ENCODE measurements around the gene FAM25C.
"Not testable (repeated sequence)": the region's sequence is repeated elsewhere in the genome, so short reads cannot be mapped to it uniquely, and the experiment has no call there.

The FAM25C gene

DNA sequence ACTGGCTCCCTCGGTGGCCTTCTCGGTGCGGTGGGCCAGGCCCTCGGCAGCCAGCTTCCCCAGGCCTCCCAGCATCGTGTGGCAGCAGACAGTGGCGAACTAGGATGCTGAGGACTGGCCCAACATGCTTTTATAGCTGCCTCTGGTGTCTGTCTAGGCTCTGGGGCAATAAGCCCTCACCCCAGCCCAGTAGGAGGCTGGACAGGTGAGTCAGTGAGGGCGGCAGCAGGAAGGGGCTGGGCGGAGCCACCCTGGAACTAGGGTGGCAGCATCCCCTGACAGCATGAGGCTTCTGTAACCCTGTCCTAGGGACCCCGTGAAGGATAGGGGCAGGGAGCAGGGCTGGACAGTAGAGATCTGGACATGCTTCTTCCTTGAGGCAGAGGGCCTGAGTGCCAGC, at the start of gene FAM25C:
TSS of gene FAM25C (minus strand) at position 101 of the 400 bp plus-strand sequence. CDS start at position 75, 26 bp downstream.
- FAIRE-seq: not testable (repeated sequence)

DNA sequence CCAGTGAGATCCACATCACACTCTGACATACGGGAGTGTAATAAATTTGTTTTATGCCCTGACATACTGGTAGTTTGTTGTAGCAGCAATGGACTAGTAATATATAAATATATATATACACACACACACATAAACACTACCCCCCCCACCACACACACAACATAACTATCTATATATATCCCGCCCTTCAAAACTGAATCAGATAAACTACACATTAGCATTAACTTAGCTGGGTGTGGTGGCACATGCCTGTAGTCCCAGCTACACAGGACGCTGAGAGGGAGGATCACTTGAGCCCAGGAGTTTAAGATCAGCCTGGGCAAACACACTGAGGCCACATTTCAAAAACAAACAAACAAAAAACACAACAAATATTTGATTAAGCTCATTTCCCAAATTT, 45.0 kb upstream of the FAM25C start:
- not testable (repeated sequence) for FAIRE-seq

DNA sequence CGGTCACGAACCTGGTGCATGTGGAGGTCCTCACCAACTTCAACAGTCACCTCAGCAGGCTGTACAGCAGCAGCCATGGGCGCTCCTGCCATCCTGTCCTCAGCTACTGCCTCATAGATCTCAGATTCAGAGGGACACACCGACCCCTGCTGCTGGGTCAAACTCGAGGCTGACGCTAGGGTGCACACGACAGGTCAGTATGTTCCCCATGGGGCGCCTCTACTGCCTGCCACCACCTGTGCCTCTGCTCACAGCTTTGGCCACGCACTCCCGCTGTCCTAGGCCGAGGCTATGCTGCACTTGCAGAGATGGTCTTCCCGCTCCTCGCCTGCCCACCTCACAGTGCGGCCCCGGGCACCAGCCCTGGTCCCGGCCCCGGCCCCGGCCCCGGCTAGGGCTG, 31.8 kb upstream of the FAM25C start:
- not testable (repeated sequence) for FAIRE-seq

DNA sequence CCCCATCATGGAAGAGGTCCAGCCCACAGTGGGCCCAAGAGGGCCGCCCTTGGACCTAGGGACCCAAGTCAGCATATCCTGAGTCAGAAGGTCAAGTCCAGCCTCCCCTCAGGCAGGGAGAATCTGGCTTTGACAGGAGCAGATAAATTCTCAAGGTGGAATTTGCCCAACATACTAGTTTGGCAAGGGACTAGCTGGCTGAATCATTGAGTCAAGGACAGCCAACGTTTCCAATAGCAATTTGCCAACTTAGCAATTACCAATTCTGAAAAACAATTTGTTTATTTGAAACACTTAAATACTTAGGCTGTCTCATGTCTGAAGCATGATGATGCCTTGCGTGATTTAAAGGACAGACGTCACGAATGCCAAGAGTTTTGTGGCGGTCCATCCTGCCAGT, 2.7 kb upstream of the FAM25C start:
- not testable (repeated sequence) for FAIRE-seq

DNA sequence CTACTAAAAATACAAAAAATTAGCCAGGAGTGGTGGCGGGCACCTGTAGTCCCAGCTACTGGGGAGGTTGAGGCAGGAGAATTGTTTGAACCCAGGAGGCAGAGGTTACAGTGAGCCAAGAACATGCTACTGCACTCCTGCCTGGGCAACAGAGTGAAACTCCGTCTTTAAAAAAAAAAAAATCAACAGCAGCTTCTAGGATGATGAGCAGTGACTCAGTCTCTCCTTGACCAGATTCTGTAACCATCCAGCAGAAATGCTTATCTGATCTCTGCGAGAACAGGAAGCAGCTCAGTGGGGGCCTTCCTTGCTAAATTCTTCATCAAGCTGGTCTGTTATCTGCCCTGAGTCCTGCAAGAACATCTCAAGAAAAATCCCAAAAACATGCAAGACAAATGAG, 5.5 kb downstream of the FAM25C start:
- FAIRE-seq: not testable (repeated sequence)

DNA sequence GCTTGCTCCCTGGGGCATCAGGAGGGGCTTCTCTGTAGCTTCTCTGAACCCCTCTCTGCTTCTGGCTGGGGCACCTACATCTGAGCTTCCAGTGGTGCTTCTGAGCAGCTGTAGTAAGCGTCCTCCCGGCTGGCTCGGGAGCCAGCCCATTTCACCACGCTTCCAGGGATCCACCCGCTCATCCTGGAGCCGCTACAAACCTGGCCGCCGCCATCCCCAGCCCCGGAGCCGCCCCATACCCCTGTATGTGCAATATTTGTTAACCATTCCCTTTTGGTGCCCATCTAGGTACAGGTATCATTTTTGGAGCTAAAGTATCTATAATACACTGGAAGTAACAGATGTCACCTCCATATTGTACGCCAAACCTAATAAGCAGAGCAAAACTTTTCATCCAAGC, 7.0 kb downstream of the FAM25C start:
- not testable (repeated sequence) for FAIRE-seq

DNA sequence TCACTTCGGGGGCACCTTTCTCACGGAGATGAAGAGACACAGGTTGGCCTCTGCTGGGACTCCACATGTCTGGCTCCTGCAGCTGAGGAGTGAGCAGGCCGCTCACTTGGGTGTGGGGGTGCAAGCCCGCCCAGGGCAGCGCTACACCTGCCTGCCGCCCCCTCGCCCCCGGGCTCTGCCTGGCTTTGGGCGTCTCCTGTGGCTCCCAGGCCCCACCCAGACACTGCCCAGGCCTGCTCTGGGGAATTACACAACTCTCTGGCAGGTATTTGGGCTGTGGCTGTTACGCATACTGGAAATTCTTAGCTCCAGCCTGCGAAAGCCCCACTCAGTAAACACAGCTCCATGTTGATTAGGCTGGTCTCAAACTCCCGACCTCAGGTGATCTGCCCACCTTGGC, 7.9 kb downstream of the FAM25C start:
- not testable (repeated sequence) for FAIRE-seq

DNA sequence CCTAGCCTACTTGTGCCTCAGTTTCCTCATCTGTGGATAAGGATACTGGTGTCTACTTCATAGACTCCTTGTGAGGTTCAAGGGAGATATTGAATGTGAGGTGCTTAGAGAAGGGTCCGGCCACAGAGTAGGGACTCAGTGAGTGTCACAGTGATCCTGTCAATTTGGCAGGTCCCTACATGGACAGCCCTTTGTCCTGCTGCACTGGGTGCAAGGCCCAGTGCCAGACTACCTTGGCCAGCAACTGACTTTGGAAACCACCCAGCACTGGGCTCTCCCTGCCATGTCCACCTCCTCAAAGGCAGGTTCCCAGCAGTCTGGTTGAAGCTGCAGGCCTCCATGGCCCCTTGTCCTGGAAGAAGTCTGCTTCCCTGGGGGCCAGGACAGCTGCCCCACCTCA, 9.5 kb downstream of the FAM25C start:
- not testable (repeated sequence) for FAIRE-seq

DNA sequence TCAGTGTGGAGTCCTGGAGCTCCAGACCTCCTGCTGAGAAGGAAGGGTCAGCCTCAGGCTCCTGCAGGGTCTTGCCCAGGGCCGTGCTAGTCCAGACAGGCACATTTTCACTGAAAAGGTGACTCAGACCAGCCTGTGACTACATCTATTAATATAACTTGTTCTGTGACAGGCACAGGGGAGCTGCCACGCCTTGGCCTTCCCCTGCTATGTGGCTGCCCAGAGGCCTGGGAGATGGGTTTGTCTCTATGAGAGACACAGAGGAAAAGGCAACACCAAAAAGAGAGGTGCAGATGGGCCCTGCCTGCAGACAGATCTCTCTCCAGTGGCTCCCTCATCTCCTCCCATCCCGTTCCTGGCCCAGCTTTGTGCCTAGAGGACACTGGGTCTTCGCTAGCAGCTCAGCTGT, 10.0 kb downstream of the FAM25C start:
- not testable (repeated sequence) for FAIRE-seq

DNA sequence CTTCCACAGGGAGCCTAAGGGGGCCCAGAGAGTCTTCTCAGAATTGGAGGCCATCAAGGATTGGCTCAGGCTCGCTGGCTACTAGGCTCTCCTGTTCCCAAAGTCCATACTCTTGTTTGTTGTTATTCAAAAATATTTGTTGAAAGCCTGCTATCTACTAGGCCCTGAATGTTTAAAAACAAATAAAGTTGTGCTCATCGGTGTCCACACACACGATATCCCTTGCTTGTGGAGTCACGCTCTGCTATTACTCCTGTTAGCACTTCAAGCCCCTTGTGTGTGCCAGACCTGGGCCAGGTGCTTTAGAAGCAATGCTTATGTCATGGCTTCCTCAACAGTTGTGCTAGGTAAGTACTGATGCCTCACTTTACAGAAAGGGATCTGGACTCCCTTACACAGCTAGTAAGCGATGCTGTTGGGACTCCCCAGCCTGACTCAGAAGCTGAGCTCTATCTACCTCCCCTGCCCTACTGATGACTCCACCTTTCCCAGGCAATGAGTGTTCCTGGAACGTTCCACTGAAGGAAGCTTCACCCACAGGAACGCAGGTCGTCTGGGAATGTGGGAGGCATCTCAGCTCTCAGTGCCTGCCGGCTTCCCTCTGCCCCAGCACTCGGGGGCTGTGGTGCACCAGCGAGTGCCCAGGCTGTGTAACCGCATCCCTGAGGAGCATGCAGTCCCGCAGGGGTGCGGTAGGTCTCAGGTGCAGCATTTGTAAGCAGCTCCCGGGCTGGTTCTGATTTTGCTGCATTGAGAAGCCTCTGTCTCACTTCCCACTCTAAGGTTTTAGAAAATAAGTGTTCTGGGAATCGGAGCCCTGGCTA, 10.7 kb downstream of the FAM25C start:
- FAIRE-seq: not testable (repeated sequence)

DNA sequence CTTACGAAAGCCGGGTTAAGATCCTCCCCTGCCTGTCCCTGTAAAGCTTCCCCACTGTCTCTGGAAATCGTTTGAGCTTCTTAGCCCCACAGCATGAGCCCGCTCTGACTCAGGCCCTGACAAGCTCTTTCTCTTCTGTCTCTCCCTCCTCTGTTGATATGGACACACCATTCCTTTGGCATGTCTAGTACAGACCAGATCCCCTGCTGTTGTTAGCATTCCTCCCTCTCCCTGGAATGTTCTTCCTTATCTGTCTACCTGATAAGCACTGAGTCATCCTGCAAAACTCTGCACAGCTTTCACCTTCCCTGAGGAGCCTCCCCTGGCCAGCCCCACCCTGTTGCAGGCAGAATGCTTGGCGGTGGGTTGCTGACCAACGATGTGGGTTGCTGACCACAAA, 11.6 kb downstream of the FAM25C start:
- FAIRE-seq: not testable (repeated sequence)

DNA sequence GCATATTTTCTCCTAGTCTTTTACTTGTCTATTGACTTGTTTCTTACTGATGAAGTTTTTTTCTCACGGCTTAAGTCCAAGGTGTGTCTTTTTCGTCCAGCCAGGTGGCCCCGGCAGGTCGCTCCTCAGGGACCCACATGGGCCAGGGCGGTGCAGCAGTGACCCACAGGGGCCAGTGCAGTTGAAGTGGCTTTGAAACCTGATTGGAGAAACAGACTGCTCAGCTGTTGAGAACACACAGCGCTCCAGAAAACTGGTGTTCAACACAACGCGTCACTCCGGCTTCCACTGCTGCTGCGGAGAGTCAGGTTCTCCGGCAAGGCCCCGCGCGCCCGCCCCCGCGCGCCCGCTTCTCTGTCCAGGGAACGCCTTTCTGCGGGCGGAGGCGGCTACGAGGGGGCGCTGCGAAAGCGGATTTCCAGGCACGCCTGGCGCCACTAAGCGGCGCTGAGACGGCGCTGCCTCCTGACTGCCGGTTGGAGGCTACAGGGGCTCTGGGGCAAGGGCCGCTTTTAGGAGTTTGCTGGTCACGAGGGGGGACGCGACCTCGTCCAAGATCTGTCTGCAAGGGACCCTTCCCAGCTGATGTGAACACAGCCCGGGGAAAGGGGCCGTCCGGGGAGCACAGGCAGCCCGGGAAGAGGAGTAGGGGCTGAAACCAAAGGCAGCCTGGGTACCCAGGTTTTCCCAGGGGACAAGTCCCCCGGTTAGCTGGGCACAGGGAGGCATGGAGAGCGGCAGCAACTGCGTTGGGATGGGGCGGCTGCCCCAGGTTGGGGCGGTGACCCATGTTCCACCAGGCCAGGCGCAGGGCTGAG, 13.0 kb downstream of the FAM25C start:
- not testable (repeated sequence) for FAIRE-seq

DNA sequence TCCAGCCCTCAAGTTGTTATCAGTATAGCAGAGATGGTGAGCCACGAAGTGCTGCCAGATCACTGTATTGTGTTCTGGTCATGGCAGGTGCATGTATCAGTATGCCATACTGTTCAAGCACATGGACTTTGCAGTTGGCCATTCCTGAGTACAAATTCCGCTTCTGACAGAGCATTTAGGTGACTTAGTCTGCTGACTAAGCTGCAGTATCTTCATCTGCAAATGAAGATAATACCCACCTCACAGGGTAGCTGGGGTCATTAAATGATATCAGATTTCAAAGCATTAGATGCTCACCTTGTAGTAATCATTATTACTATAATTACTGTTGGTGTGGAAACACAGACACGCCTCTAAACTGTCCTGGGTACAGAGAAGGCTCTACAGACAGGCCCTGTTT, 24.2 kb downstream of the FAM25C start:
- not testable (repeated sequence) for FAIRE-seq

DNA sequence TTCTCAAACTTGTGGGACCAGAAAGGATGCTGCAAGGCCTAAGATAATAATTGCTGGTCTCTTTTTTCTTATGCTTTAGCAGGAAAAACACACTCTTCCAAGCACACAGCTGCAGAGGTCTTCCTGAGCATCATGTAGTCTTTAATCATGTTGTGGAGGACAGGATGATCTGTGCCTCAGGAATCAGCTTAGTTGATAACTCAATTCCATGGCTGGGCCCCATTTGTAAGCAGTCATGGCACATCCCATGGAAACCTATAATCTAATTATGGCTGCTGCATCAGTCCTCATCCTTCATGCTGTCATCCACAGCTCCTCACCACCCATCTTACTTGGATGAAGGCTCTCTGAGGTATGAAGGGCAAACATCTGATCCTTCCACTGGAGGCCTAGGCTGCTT, 26.5 kb downstream of the FAM25C start:
- not testable (repeated sequence) for FAIRE-seq

DNA sequence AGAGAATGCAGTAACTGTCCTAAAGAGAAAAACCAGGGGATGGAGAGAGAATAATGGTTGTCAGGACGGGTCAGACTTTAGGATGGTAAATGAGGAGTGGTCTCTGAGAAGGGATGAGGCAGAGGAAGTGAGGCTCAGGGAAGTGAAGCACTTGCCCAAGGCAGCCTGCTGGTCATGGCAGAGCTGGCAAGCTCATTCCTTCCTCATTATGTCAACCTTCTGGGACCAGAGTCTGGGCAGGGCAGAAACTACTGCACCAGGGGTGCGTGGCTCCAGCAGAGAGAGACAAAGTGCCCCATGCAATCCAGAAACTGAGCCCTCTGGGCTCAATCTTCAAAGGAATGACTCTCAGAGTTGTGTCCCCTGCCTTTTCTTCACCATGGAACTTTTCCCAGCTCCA, 27.5 kb downstream of the FAM25C start:
- FAIRE-seq: not testable (repeated sequence)

DNA sequence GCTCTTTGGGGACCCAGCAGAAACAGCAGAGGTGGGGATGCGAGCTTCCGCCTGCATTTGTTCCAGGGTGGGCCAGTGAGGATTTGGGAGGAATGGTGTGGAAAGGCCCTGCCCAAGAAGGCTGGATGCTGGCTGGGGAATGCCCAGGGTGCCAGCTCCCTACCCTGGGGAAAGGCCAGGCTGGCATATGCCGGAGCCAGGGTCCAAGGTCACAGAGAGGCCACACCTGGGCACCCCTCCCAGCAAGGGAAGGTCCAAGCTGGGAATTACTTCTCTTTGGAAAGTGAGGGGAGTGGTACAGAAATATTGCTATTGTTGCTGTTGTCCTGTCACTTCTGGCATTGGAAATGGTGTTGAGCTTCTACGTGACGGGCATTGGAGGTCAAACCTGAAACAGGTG, 28.0 kb downstream of the FAM25C start:
- not testable (repeated sequence) for FAIRE-seq

DNA sequence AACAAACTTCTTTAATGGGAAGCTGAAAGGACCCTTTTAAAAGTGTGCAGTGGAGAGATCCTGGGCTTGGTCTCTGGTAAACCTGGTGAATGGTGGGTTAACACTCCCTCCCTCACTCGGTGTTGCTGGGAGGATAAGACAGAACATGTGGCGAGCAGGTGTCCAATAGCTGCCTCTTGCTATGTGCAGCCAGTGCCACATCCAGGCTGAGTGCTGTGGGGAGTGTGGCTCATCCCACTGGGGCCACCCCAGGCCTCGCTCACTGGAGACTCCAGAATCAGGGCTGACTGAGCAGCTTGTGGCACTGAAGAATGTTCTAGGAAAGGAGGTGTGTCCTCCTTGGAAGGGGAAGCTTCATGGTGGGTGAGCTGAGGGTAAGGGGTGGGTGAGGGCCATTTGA, 29.5 kb downstream of the FAM25C start:
- FAIRE-seq: not testable (repeated sequence)

DNA sequence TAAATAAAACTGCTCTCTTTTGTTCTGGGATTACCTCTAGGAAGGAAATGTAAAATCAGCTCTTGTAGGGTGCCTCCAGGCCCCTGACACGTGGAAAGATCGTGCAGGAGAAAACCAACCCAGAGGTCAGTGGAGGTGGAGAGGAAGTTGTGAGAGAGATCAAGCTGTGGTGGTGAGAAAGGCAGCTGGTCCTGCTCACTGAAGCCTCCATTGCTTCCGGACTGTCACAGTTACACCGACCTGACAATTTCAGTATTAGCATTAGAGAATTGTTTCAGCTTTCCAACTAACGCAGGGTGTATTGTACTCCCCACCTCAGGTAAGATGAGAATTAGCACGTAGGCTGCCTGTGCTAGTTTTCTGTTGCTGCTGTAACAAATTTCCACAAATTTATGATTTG, 30.6 kb downstream of the FAM25C start:
- not testable (repeated sequence) for FAIRE-seq

DNA sequence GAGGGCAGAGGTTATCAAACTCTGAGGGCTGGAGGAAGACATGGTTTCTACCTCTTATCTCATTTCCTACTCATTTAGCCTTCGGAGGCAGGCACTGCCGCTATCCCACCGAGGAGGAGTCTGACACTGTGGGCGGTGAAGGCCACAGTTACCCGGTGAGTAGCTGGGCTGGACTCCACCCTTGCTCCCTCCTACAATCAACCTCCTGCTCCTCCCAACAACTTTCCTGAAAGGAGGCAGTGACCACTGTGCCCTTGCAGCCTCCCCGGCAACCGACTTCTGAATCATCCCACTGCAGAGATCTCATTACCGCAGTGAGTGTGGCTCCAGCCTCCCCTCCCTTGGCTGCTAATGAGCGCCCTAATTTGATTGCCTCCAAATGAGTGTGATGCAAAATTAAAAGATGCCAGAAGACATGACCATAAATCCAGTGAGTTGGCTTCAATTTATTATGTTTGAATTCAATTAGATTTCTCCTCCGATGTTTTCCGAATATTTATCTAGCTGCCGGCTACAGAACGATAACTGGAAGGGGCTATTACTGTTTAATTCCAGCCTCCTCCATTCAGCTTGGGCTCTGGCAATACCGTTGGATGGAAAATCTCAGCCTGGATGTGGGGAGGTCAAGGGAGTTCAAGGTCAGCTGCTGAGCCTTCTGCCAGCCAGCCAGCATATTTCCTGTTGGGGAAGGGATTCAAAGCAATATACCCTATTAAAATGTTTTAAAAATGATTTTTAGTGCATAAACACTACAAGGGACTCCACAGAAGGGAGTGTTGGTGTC, 35.1 kb downstream of the FAM25C start:
- FAIRE-seq: not testable (repeated sequence)

DNA sequence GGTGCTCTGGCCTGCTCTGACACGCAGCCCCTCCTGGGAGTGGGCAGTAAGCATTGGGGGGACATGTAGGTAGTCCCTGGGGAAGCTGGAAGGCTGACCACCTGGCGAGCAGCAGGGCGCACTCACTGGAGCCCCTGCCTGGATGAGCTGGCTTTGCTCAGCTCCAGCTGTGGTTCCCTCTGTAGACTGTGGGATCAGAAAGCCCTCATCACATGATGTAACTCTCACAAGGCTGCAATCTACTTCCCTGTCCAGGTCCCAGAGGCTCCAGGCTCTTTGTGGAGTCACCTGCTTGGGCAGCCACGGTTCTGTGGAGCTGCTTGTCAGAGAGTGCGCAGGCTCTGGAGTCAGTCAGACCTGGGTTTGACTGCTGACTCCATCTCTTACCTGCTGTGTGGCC, 36.8 kb downstream of the FAM25C start:
- not testable (repeated sequence) for FAIRE-seq

DNA sequence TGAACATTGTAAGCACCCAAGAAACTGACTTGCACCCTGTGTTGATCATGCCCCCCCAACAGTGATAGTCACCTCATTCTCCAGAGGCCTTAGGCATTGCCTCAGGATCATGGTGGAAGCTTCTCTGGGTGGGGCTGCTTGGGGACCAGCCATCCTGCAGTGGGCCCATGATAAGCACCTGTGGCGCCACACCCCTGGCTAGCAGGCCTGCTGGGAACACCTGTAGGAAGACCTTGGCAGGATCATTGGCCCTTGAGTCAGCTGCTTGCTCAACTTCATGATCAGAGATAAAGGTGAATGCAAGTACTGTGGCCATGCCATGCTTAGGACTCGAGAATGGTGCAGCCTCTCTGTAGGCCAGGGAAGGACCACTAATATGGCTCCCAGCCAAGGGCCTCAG, 38.9 kb downstream of the FAM25C start:
- not testable (repeated sequence) for FAIRE-seq

DNA sequence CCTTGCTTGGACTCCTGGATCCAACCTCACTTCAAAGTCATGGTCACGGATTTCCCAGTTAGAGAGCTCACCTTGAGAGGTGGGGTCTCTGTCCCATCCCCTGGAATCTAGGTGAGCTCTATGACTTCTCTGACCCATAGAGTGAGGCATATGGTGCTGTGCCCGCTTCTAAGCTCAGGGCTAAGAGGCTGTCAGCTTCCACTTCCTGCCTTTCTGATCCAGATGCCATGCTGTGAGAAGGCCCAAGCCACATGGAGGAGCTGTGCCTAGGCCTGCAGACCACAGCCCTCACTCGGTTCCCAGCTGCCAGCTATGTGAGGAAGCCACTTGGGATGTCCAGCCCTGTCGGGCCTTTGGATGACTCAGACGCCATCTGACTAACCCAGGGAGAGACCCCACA, 39.9 kb downstream of the FAM25C start:
- not testable (repeated sequence) for FAIRE-seq

DNA sequence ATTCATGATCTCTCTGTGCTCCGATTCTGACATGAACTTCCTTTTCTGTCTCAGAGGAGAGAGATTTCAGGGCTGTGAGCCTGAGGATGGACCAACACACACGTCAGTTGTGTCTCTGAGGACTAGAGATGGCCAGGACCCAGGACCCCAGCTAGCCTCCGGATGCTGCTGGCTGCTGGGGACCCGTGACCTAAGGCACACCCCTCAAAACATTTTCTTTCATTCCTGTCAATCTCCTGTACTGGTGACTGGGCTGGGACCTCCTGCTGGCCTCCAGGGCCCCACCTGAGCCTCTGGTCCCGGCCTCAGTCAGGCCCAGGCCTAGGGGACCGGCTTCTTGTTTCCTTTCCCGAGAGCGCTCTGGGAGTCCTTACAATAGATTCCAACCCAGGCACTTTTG, 42.4 kb downstream of the FAM25C start:
- not testable (repeated sequence) for FAIRE-seq

Data from endometrium (tissue), 2 donors.